KMS-11 (cell line): ENCODE results near the gene C1orf105.

ENCODE experiments used
- H2AFZ ChIP-seq: fragments of 200-600 bp; sonication (generic); 2 replicates; pipeline ENCODE4 v1.6.1; 2016; ENCODE audit warnings: antibody characterized with exemption, mixed run types, low read depth
- H3K27ac ChIP-seq: fragments of 200-600 bp; sonication (generic); 2 replicates; pipeline ENCODE4 v1.6.1; 2016; ENCODE audit warnings: mild to moderate bottlenecking, mixed run types
- H3K27me3 ChIP-seq: fragments of 200-600 bp; sonication (generic); 2 replicates; pipeline ENCODE4 v1.6.1; 2017; ENCODE audit warnings: mild to moderate bottlenecking, low read depth, mixed run types, moderate library complexity; ENCODE audit not compliant: insufficient read depth
- H3K36me3 ChIP-seq: fragments of 200-600 bp; sonication (generic); 2 replicates; pipeline ENCODE4 v1.6.1; 2017; ENCODE audit warnings: mild to moderate bottlenecking, mixed run types; ENCODE audit not compliant: insufficient read depth
- H3K4me1 ChIP-seq: fragments of 200-600 bp; sonication (generic); 2 replicates; pipeline ENCODE4 v1.6.1; 2016; ENCODE audit warnings: mild to moderate bottlenecking, low read depth, mixed run types; ENCODE audit not compliant: poor library complexity, severe bottlenecking
- H3K4me2 ChIP-seq: fragments of 200-600 bp; sonication (generic); 2 replicates; pipeline ENCODE4 v1.7.0; 2016; ENCODE audit warnings: mild to moderate bottlenecking, mixed run types
- H3K4me3 ChIP-seq: fragments of 200-600 bp; sonication (generic); IDR thresholded peaks from 2 replicates; pipeline ENCODE4 v1.6.1; 2017; ENCODE audit warnings: low read depth, low read length, mixed read lengths; ENCODE audit not compliant: insufficient read depth
- H3K79me2 ChIP-seq: fragments of 200-600 bp; sonication (generic); 2 replicates; pipeline ENCODE4 v1.6.1; 2016; ENCODE audit warnings: low read depth, mixed run types; ENCODE audit not compliant: insufficient read depth
- H3K9ac ChIP-seq: fragments of 200-600 bp; sonication (generic); 2 replicates; pipeline ENCODE4 v1.6.1; 2016; ENCODE audit warnings: mild to moderate bottlenecking, mixed run types
- H4K20me1 ChIP-seq: fragments of 200-600 bp; sonication (generic); 2 replicates; pipeline ENCODE4 v1.6.1; 2016; ENCODE audit warnings: mild to moderate bottlenecking, mixed run types; ENCODE audit not compliant: insufficient read depth
- TF ChIP-seq, protein P1 (sequence below): fragments of 200-600 bp; sonication (generic); conservative IDR thresholded peaks from 2 replicates; pipeline ENCODE4 v1.6.1; 2017; ENCODE audit warnings: low read depth, mild to moderate bottlenecking, antibody characterized with exemption, low read length, moderate library complexity, mixed read lengths

The C1orf105 gene

DNA sequence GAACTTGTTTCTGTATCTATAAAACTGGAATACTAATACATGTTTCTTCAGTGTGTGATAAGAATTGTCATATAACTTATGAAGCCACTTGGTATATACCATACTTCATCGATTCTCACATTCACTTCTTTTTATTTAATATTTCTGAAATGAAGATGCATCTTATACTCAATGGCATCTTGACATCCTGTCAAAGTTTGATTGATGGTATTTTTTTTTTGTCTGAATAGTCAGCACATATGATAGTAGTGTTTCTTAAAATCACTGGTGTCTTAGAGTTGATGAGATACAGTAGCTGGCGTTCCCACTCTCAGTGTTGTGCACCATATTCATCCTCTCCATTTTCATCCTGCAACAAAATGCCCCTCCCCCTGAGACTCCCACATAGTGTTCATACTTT is 34.4 kb upstream of the C1orf105 start:
- Histone ChIP-seq H3K4me3 (no peak overlapping the region), H3K36me3 (no peaks in the 10 kb centered on the region), H3K4me1 (peaks cover 7% of the 10 kb centered on the region), H3K79me2 (no peaks in the 10 kb centered on the region), H4K20me1 (no peaks in the 10 kb centered on the region), H3K27ac (no peak overlapping the region), H2AFZ (no peak overlapping the region), H3K27me3 (no peaks in the 10 kb centered on the region), H3K4me2 (no peak overlapping the region), H3K9ac (no peak overlapping the region)
- TF ChIP-seq, protein P1, sequence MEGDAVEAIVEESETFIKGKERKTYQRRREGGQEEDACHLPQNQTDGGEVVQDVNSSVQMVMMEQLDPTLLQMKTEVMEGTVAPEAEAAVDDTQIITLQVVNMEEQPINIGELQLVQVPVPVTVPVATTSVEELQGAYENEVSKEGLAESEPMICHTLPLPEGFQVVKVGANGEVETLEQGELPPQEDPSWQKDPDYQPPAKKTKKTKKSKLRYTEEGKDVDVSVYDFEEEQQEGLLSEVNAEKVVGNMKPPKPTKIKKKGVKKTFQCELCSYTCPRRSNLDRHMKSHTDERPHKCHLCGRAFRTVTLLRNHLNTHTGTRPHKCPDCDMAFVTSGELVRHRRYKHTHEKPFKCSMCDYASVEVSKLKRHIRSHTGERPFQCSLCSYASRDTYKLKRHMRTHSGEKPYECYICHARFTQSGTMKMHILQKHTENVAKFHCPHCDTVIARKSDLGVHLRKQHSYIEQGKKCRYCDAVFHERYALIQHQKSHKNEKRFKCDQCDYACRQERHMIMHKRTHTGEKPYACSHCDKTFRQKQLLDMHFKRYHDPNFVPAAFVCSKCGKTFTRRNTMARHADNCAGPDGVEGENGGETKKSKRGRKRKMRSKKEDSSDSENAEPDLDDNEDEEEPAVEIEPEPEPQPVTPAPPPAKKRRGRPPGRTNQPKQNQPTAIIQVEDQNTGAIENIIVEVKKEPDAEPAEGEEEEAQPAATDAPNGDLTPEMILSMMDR: no peak

DNA sequence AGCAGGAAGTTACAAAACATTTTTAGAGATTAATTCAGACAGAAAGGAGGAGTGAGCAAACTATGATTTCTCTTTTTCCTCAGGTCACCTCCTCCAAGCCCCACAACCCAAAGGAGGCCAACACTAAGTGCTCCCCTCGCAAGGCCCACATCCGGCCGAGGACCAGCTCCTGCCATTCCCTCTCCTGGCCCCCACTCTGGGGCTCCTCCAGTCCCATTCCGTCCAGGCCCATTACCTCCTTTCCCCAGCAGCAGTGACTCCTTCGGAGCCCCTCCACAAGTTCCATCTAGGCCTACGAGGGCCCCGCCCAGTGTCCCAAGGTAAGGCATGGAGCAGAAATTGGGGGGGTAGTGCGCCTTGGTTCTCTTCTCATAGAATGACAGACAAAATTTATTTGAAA is 32.0 kb upstream of the C1orf105 start:
- H3K4me2 ChIP-seq: no peak overlapping the region
- no peak overlapping the region for H2AFZ ChIP-seq
- H3K36me3 ChIP-seq: no peaks in the 10 kb centered on the region
- no peak overlapping the region for H3K9ac ChIP-seq
- no peaks in the 10 kb centered on the region for H3K79me2 ChIP-seq
- H4K20me1 ChIP-seq: no peaks in the 10 kb centered on the region
- no peak overlapping the region for H3K4me3 ChIP-seq
- TF ChIP-seq, protein P1: no peak
- no peak overlapping the region for H3K27ac ChIP-seq
- peaks cover 5% of the 10 kb centered on the region; the same call in 1 of the 2 replicates for H3K27me3 ChIP-seq
- H3K4me1 ChIP-seq: peaks cover 17% of the 10 kb centered on the region

DNA sequence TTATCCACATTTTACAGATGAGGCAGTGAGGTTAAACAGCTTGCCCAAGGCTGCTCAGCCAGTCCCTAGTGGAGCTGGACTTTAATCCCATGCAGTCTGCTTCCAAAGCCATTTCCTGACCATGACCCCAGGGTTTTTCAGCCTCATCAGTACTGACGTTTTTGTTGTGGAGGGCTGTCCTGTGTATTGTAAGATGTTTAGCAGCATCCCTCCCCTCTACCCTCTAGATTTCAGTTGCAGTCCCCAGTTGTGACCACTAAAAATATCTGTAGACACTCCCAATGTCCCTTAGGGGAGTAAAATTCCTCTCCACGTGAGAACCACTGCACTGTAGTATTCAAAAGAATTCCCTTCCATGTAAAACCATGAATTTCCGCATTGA is 30.2 kb upstream of the C1orf105 start:
- Histone ChIP-seq H3K27me3 (peaks cover 5% of the 10 kb centered on the region; the same call in 1 of the 2 replicates), H4K20me1 (no peaks in the 10 kb centered on the region), H3K4me3 (no peak overlapping the region), H3K9ac (no peak overlapping the region), H2AFZ (no peak overlapping the region), H3K79me2 (no peaks in the 10 kb centered on the region), H3K4me2 (peak overlapping the region; percentile 32; the same call in 1 of the 2 replicates), H3K4me1 (peaks cover 35% of the 10 kb centered on the region), H3K27ac (no peak overlapping the region), H3K36me3 (no peaks in the 10 kb centered on the region)
- TF ChIP-seq, protein P1: no peak

DNA sequence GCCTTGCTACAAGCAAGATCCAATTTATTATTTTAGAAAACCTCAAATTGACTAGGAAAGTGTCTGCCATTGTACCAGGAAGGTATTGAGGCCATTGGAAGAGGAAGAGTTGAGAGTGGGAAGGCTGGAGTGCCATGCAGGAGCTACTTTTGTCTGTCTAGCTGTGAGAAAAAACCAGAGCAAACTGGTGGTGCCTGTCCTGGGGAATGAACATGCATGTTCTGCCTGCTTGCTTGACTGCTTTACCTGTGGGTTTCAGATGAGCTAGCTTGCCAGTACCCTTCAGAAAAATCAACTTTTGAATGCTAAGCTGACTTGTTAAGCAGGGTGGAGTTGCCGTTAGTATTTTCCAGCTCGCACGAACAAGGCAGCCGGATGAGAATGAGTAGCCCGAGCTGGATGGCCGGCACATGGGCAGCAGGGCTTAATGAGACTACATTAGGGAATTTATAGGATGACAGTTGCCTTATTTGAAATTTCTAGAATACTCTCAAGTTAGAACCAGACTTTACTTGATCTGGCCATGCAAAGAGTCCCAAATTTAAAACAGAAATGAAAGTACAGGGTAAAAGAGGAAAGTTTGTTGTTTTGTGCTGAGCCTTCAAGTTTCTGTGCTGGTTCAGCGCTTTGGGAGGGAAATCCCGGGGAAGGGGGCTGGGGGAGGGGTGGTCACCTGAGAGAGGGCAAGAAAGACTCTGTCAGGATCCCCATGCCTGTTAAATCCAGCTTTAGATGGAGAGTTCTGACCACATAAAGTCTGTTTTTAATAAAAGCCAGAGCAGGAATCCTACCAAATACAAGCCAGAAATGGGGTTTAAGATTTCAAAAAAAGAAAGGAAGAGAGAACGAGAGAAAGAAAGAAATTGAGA is 29.6 kb upstream of the C1orf105 start:
- H3K36me3 ChIP-seq: no peaks in the 10 kb centered on the region
- no peak overlapping the region for H3K9ac ChIP-seq
- H3K4me1 ChIP-seq: peaks cover 36% of the 10 kb centered on the region
- H3K27me3 ChIP-seq: peaks cover 5% of the 10 kb centered on the region; the same call in 1 of the 2 replicates
- H4K20me1 ChIP-seq: no peaks in the 10 kb centered on the region
- H3K4me2 ChIP-seq: peak overlapping the region; percentile 32
- no peaks in the 10 kb centered on the region for H3K79me2 ChIP-seq
- H3K4me3 ChIP-seq: no peak overlapping the region
- no peak overlapping the region for H3K27ac ChIP-seq
- TF ChIP-seq, protein P1: no peak
- no peak overlapping the region for H2AFZ ChIP-seq
